Panc1 (cell line): Measurements from ENCODE around the gene AGPAT4. TPM values are rescaled to one million over a fixed set of nuclear protein-coding genes. Genes with fewer than 3 reads are reported as not detected.

Source experiments
- ATAC-seq: fragments of 200-7000 bp; cut with Tn5 transposase; 2 replicates; pipeline ENCODE4 v1.9.1; 2020; ENCODE audit warnings: mild to moderate bottlenecking, moderate library complexity
- BruUV-seq: library from RNA; stranded (reverse); fragments of 400-500 nt; replicated peaks from 2 replicates; lab custom pipeline; 2021; lab: Mats Ljungman, UMichigan
- CTCF ChIA-PET: fragments of 300-600 bp; sonication (Branson Sonifier 250); formaldehyde crosslinking; loops from one replicate; lab custom pipeline; 2022; ENCODE audit warnings: antibody characterized with exemption; lab: Charles Lee
- POLR2A ChIA-PET: fragments of 300-600 bp; sonication (Branson Sonifier 250); formaldehyde crosslinking; loops from one replicate; lab custom pipeline; 2022; ENCODE audit warnings: antibody characterized with exemption; lab: Charles Lee
- DNase-seq: peaks from one replicate; pipeline ENCODE4 v3.0.0-alpha.2; 2010; ENCODE audit warnings: low read depth, low spot score
- H3K27ac ChIP-seq: 2 replicates; pipeline ENCODE4 v1.5.1; 2011; ENCODE audit warnings: mild to moderate bottlenecking, low read length, inconsistent platforms
- H3K27me3 ChIP-seq: fragments of 200-500 bp; sonication (Bioruptor generic); 2 replicates; pipeline ENCODE4 v1.6.0; 2014; ENCODE audit warnings: low read length, inconsistent platforms; ENCODE audit not compliant: control insufficient read depth, insufficient read depth
- H3K36me3 ChIP-seq: fragments of 200-500 bp; sonication (Bioruptor generic); 2 replicates; pipeline ENCODE4 v1.5.1; 2014; ENCODE audit warnings: inconsistent platforms, mild to moderate bottlenecking, low read length, moderate library complexity; ENCODE audit not compliant: control insufficient read depth, insufficient read depth
- H3K4me1 ChIP-seq: 2 replicates; pipeline ENCODE4 v1.5.1; 2011; ENCODE audit warnings: inconsistent platforms, mild to moderate bottlenecking, low read length, moderate library complexity; ENCODE audit not compliant: control insufficient read depth, insufficient read depth
- H3K4me3 ChIP-seq, 2 experiments: 2 replicates each; pipeline ENCODE4 v1.5.1; 2011 to 2012; ENCODE audit warnings: low read depth in 2 of 2, low read length in 2 of 2, mild to moderate bottlenecking in 2 of 2, inconsistent platforms in 1 of 2, moderate library complexity in 1 of 2
- H3K9me3 ChIP-seq: fragments of 200-500 bp; sonication (Bioruptor generic); 2 replicates; pipeline ENCODE4 v1.5.1; 2014; ENCODE audit warnings: low read depth, mild to moderate bottlenecking, inconsistent platforms, low read length, moderate library complexity; ENCODE audit not compliant: control insufficient read depth, insufficient read depth
- POLR2AphosphoS5 ChIP-seq: IDR thresholded peaks from 2 replicates; pipeline ENCODE4 v1.6.1; 2012; ENCODE audit warnings: mild to moderate bottlenecking, low read depth, low read length, moderate library complexity
- SIN3A ChIP-seq: IDR thresholded peaks from 2 replicates; pipeline ENCODE4 v1.6.1; 2012; ENCODE audit warnings: low read depth, mild to moderate bottlenecking, low read length, moderate library complexity, borderline replicate concordance; ENCODE audit not compliant: insufficient read depth
- TCF7L2 ChIP-seq: IDR thresholded peaks from 2 replicates; pipeline ENCODE4 v1.6.1; 2011; ENCODE audit warnings: mild to moderate bottlenecking, low read depth, low read length, inconsistent platforms
- in situ Hi-C: cut with HindIII; loops from 2 replicates; pipeline ENCODE4 v1.10.0; 2016; ENCODE audit warnings: low sequenced_read_pairs, low pct_unique_long_range_greater_than_20kb
- intact Hi-C: fragments of 100-400 bp; cut with micrococcal nuclease; formaldehyde crosslinking; loops from one replicate; pipeline ENCODE4 v1.10.0; 2022; ENCODE audit not compliant: unreplicated experiment
- total RNA-seq: library from RNA; stranded (reverse); gene quantifications from one replicate; pipeline ENCODE4 v1.2.1, GENCODE V29; 2021; ENCODE audit not compliant: unreplicated experiment
- TF ChIP-seq, protein P1 (sequence below): fragments of 450-650 bp; IDR thresholded peaks from 2 replicates; pipeline ENCODE4 v1.5.1; 2017; ENCODE audit warnings: mild to moderate bottlenecking
- TF ChIP-seq, protein P2 (sequence below), 2 experiments: IDR thresholded peaks; 2 replicates each; pipeline ENCODE4 v1.6.1; 2011 to 2012; ENCODE audit warnings: low read depth in 2 of 2, control low read depth in 1 of 2, low read length in 1 of 2, mild to moderate bottlenecking in 1 of 2, moderate library complexity in 1 of 2; ENCODE audit not compliant: insufficient read depth in 1 of 2

The AGPAT4 gene
- total RNA-seq, 1 experiment from 2014 or later: 12.9 TPM

DNA sequence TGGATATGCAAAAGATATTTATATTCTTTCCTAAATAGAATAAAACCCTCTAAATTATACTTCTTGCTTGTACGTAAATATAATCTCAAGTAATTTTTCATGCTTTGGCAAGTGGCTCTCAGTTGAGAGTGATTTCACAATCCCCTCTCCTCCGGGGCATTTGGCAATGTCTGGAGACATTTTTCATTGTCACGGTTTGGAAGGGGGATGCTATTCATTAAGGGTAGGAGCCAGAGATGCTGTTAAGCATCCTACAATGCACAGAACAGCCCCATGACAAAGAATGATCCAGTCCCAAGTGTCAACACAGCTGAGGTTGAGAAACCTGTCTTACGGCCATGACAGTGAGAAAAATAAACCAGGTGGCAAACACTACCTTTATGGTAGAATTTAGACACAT lies 75.7 kb downstream of the AGPAT4 start:
- no TSS peak for BruUV-seq

DNA sequence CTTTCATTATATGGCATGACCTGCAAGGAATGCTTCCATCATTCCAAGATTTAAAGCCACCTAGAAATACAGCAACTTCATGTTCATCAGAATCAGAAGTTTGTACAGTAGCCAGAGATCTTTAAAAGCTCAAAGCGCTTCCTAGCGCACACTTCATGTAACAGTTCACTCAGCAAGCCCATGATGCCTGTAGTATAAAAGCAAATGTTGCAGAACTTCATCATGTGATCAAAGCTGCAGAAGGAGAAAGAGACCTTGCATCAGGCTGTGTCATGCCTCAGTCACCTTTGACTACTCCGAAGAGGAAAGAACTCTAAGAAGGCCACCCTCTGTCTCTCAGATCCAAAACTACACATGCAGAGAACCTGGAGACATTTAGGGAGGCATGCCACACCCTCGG lies 78.5 kb downstream of the AGPAT4 start:
- Histone ChIP-seq H3K4me3 (no peak overlapping the region), H3K4me1 (no peaks in the 10 kb centered on the region), H3K9me3 (peaks cover 6% of the 10 kb centered on the region; the same call in 1 of the 2 replicates), H3K36me3 (no peaks in the 10 kb centered on the region), H3K27ac (no peak overlapping the region), H3K27me3 (no peaks in the 10 kb centered on the region)
- in situ Hi-C loops: no loop called here
- POLR2A ChIA-PET: no interaction called here
- no peak for ATAC-seq
- TF ChIP-seq SIN3A (no peak), POLR2AphosphoS5 (no peak), TCF7L2 (no peak)
- TF ChIP-seq, protein P1, sequence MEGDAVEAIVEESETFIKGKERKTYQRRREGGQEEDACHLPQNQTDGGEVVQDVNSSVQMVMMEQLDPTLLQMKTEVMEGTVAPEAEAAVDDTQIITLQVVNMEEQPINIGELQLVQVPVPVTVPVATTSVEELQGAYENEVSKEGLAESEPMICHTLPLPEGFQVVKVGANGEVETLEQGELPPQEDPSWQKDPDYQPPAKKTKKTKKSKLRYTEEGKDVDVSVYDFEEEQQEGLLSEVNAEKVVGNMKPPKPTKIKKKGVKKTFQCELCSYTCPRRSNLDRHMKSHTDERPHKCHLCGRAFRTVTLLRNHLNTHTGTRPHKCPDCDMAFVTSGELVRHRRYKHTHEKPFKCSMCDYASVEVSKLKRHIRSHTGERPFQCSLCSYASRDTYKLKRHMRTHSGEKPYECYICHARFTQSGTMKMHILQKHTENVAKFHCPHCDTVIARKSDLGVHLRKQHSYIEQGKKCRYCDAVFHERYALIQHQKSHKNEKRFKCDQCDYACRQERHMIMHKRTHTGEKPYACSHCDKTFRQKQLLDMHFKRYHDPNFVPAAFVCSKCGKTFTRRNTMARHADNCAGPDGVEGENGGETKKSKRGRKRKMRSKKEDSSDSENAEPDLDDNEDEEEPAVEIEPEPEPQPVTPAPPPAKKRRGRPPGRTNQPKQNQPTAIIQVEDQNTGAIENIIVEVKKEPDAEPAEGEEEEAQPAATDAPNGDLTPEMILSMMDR: no peak
- TF ChIP-seq, protein P2, sequence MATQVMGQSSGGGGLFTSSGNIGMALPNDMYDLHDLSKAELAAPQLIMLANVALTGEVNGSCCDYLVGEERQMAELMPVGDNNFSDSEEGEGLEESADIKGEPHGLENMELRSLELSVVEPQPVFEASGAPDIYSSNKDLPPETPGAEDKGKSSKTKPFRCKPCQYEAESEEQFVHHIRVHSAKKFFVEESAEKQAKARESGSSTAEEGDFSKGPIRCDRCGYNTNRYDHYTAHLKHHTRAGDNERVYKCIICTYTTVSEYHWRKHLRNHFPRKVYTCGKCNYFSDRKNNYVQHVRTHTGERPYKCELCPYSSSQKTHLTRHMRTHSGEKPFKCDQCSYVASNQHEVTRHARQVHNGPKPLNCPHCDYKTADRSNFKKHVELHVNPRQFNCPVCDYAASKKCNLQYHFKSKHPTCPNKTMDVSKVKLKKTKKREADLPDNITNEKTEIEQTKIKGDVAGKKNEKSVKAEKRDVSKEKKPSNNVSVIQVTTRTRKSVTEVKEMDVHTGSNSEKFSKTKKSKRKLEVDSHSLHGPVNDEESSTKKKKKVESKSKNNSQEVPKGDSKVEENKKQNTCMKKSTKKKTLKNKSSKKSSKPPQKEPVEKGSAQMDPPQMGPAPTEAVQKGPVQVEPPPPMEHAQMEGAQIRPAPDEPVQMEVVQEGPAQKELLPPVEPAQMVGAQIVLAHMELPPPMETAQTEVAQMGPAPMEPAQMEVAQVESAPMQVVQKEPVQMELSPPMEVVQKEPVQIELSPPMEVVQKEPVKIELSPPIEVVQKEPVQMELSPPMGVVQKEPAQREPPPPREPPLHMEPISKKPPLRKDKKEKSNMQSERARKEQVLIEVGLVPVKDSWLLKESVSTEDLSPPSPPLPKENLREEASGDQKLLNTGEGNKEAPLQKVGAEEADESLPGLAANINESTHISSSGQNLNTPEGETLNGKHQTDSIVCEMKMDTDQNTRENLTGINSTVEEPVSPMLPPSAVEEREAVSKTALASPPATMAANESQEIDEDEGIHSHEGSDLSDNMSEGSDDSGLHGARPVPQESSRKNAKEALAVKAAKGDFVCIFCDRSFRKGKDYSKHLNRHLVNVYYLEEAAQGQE (IDR thresholded peaks at IDR 0.05; ENCODE audit: insufficient read depth in 1 of 2, low read depth in 2 of 2, low read length in 1 of 2): no peak
- no peak for DNase-seq
- no TSS peak for BruUV-seq
- CTCF ChIA-PET: no interaction called here
- intact Hi-C loops: no loop called here

More for the DNA sequence above, 75.7 kb downstream of the AGPAT4 start:
- DNase-seq (no peak), ATAC-seq (no peak)
- in situ Hi-C loops: no loop called here
- POLR2A ChIA-PET: no interaction called here
- H3K36me3 ChIP-seq: no peaks in the 10 kb centered on the region
- H3K27me3 ChIP-seq: no peaks in the 10 kb centered on the region
- no peak overlapping the region for H3K27ac ChIP-seq
- CTCF ChIA-PET: no interaction called here
- TF ChIP-seq SIN3A: no peak
- TF ChIP-seq, protein P2 (IDR thresholded peaks at IDR 0.05; ENCODE audit: insufficient read depth in 1 of 2, low read depth in 2 of 2, low read length in 1 of 2): no peak
- no peak for TF ChIP-seq POLR2AphosphoS5
- TF ChIP-seq, protein P1: no peak
- TF ChIP-seq TCF7L2: no peak
- H3K9me3 ChIP-seq: peaks cover 5% of the 10 kb centered on the region; the same call in 1 of the 2 replicates
- H3K4me3 ChIP-seq: no peak overlapping the region
- no peaks in the 10 kb centered on the region for H3K4me1 ChIP-seq
- intact Hi-C loops: no loop called here
